Activated CD4-positive, alpha-beta memory T cell treated with anti-CD3 and anti-CD28 coated beads for 36 hours (primary cell): Measurements from ENCODE around the gene IFT81. TPM values are rescaled to one million over a fixed set of nuclear protein-coding genes. Genes with fewer than 3 reads are reported as not detected.

Experiments used
- CTCF ChIA-PET: fragments of 350-600 bp; sonication (Branson Sonifier 250); formaldehyde crosslinking; loops from one replicate; lab custom pipeline; 2021; ENCODE audit warnings: antibody characterized with exemption, inconsistent platforms; lab: Charles Lee
- POLR2A ChIA-PET: fragments of 350-600 bp; sonication (Branson Sonifier 250); formaldehyde crosslinking; loops from one replicate; lab custom pipeline; 2021; ENCODE audit warnings: antibody characterized with exemption; lab: Charles Lee
- DNase-seq: peaks from one replicate; pipeline ENCODE4 v3.0.0-alpha.2; 2020
- H3K27ac Mint-ChIP-seq: one replicate; pipeline ENCODE4 v1.8.0; 2021; ENCODE audit warnings: mixed read lengths
- H3K27me3 Mint-ChIP-seq: one replicate; pipeline ENCODE4 v1.8.0; 2021; ENCODE audit warnings: mixed read lengths
- H3K36me3 Mint-ChIP-seq: one replicate; pipeline ENCODE4 v1.8.0; 2021; ENCODE audit warnings: mixed read lengths
- H3K4me1 Mint-ChIP-seq: one replicate; pipeline ENCODE4 v1.8.0; 2021; ENCODE audit warnings: low read depth, mixed read lengths
- H3K4me3 Mint-ChIP-seq: one replicate; pipeline ENCODE4 v1.8.0; 2021; ENCODE audit warnings: mild to moderate bottlenecking, mixed read lengths
- H3K9me3 Mint-ChIP-seq: one replicate; pipeline ENCODE4 v1.8.0; 2021; ENCODE audit warnings: mixed read lengths
- intact Hi-C: fragments of 100-400 bp; cut with micrococcal nuclease; formaldehyde crosslinking; loops from one replicate; pipeline ENCODE4 v1.15.1; 2023
- total RNA-seq, 2 experiments: library from RNA; stranded (reverse); gene quantifications; one replicate each; pipeline ENCODE4 v1.2.3, GENCODE V29; 2021

The IFT81 gene
- total RNA-seq, 2 experiments from 2014 or later = 2.9 to 3.4 TPM

GRCh38 chr12:110126557-110126956 is 2.4 kb downstream of the IFT81 start:
- H3K27me3 Mint-ChIP-seq = no peaks in the 10 kb centered on the region
- H3K27ac Mint-ChIP-seq = no peak overlapping the region
- intact Hi-C loops = no loop called here
- POLR2A ChIA-PET = no interaction called here
- H3K4me1 Mint-ChIP-seq = peaks cover 7% of the 10 kb centered on the region
- no peaks in the 10 kb centered on the region for H3K36me3 Mint-ChIP-seq
- DNase-seq = no peak
- CTCF ChIA-PET = no interaction called here
- H3K4me3 Mint-ChIP-seq = no peak overlapping the region
- H3K9me3 Mint-ChIP-seq = no peaks in the 10 kb centered on the region

GRCh38 chr12:110134691-110135411 is 10.7 kb downstream of the IFT81 start:
- intact Hi-C loops = no loop called here
- H3K27ac Mint-ChIP-seq = no peak overlapping the region
- ChIA-PET CTCF (interaction anchor here (1.0 to 1.1 kb wide), 2 partner anchors 11 to 35 kb away, joined by 3 read pairs; partner anchors contain the start of gene IFT81), POLR2A (no interaction called here)
- H3K36me3 Mint-ChIP-seq = no peaks in the 10 kb centered on the region
- H3K27me3 Mint-ChIP-seq = no peaks in the 10 kb centered on the region
- no peak overlapping the region for H3K4me3 Mint-ChIP-seq
- no peaks in the 10 kb centered on the region for H3K9me3 Mint-ChIP-seq
- peaks cover 6% of the 10 kb centered on the region for H3K4me1 Mint-ChIP-seq
- DNase-seq = no peak

- Mint-ChIP-seq H3K27ac (no peak overlapping the region), H3K4me3 (no peak overlapping the region), H3K36me3 (no peaks in the 10 kb centered on the region), H3K9me3 (no peaks in the 10 kb centered on the region), H3K4me1 (peaks cover 6% of the 10 kb centered on the region), H3K27me3 (no peaks in the 10 kb centered on the region)
- no peak for DNase-seq
- POLR2A ChIA-PET = no interaction called here
- intact Hi-C loops = no loop called here
- CTCF ChIA-PET = interaction anchor here (1.1 kb wide), 1 partner anchor 12 kb away, joined by 3 read pairs; the partner anchor contains the start of gene IFT81
These were observed 11.6 kb downstream of the IFT81 start for GRCh38 chr12:110135806-110136205.

GRCh38 chr12:110137786-110138185 is 13.6 kb downstream of the IFT81 start:
- no peak overlapping the region for H3K4me3 Mint-ChIP-seq
- H3K27me3 Mint-ChIP-seq = no peaks in the 10 kb centered on the region
- ChIA-PET CTCF (interaction anchor here (0.6 to 1.1 kb wide), 2 partner anchors 202 to 333 kb away, joined by 3 to 5 read pairs; no protein-coding TSS in a partner anchor), POLR2A (interaction anchor here (0.6 kb wide), 1 partner anchor 240 kb away, joined by 4 read pairs; no protein-coding TSS in a partner anchor)
- H3K9me3 Mint-ChIP-seq = no peaks in the 10 kb centered on the region
- DNase-seq = no peak
- H3K36me3 Mint-ChIP-seq = no peaks in the 10 kb centered on the region
- H3K27ac Mint-ChIP-seq = no peak overlapping the region
- peaks cover 6% of the 10 kb centered on the region for H3K4me1 Mint-ChIP-seq
- intact Hi-C loops = no loop called here

- Mint-ChIP-seq H3K4me1 (no peaks in the 10 kb centered on the region), H3K27me3 (no peaks in the 10 kb centered on the region), H3K36me3 (no peaks in the 10 kb centered on the region), H3K27ac (no peak overlapping the region), H3K9me3 (no peaks in the 10 kb centered on the region), H3K4me3 (no peak overlapping the region)
- intact Hi-C loops = no loop called here
- POLR2A ChIA-PET = no interaction called here
- no peak for DNase-seq
- CTCF ChIA-PET = no interaction called here
These were observed 17.2 kb downstream of the IFT81 start for GRCh38 chr12:110141389-110141788.

- H3K27me3 Mint-ChIP-seq = no peaks in the 10 kb centered on the region
- H3K4me1 Mint-ChIP-seq = no peaks in the 10 kb centered on the region
- no peak for DNase-seq
- no peak overlapping the region for H3K27ac Mint-ChIP-seq
- H3K4me3 Mint-ChIP-seq = no peak overlapping the region
- intact Hi-C loops = no loop called here
- CTCF ChIA-PET = no interaction called here
- POLR2A ChIA-PET = no interaction called here
- H3K9me3 Mint-ChIP-seq = no peaks in the 10 kb centered on the region
- peaks cover 1% of the 10 kb centered on the region for H3K36me3 Mint-ChIP-seq
These were observed 22.8 kb downstream of the IFT81 start for GRCh38 chr12:110146986-110147385.

- Mint-ChIP-seq H3K27ac (no peak overlapping the region), H3K27me3 (no peaks in the 10 kb centered on the region), H3K4me3 (no peak overlapping the region), H3K9me3 (no peaks in the 10 kb centered on the region), H3K36me3 (peaks cover 1% of the 10 kb centered on the region), H3K4me1 (no peaks in the 10 kb centered on the region)
- intact Hi-C loops = no loop called here
- ChIA-PET POLR2A (no interaction called here), CTCF (no interaction called here)
- DNase-seq = no peak
These were observed 25.0 kb downstream of the IFT81 start for GRCh38 chr12:110149086-110149660.

GRCh38 chr12:110156766-110157165 is 32.6 kb downstream of the IFT81 start:
- Mint-ChIP-seq H3K4me1 (peaks cover 4% of the 10 kb centered on the region), H3K4me3 (no peak overlapping the region), H3K27me3 (no peaks in the 10 kb centered on the region), H3K27ac (no peak overlapping the region), H3K36me3 (peaks cover 20% of the 10 kb centered on the region), H3K9me3 (peaks cover 18% of the 10 kb centered on the region)
- DNase-seq = no peak
- intact Hi-C loops = no loop called here
- CTCF ChIA-PET = no interaction called here
- POLR2A ChIA-PET = no interaction called here

GRCh38 chr12:110157539-110157938 is 33.4 kb downstream of the IFT81 start:
- ChIA-PET CTCF (no interaction called here), POLR2A (no interaction called here)
- Mint-ChIP-seq H3K27ac (no peak overlapping the region), H3K27me3 (no peaks in the 10 kb centered on the region), H3K4me3 (no peak overlapping the region), H3K9me3 (peaks cover 18% of the 10 kb centered on the region), H3K36me3 (peaks cover 20% of the 10 kb centered on the region), H3K4me1 (peaks cover 4% of the 10 kb centered on the region)
- intact Hi-C loops = no loop called here
- DNase-seq = no peak

- POLR2A ChIA-PET = no interaction called here
These were observed 35.6 kb downstream of the IFT81 start for GRCh38 chr12:110159671-110160245.

GRCh38 chr12:110165540-110166159 is 41.5 kb downstream of the IFT81 start:
- ChIA-PET CTCF (no interaction called here), POLR2A (no interaction called here)
- Mint-ChIP-seq H3K36me3 (no peaks in the 10 kb centered on the region), H3K9me3 (no peaks in the 10 kb centered on the region), H3K4me3 (no peak overlapping the region), H3K27me3 (no peaks in the 10 kb centered on the region), H3K27ac (no peak overlapping the region), H3K4me1 (no peaks in the 10 kb centered on the region)
- no peak for DNase-seq
- intact Hi-C loops = no loop called here

More at GRCh38 chr12:110159671-110160245, 35.6 kb downstream of the IFT81 start:
- H3K4me3 Mint-ChIP-seq = no peak overlapping the region
- H3K4me1 Mint-ChIP-seq = peaks cover 4% of the 10 kb centered on the region
- CTCF ChIA-PET = no interaction called here
- peaks cover 20% of the 10 kb centered on the region for H3K36me3 Mint-ChIP-seq
- DNase-seq = no peak
- H3K27me3 Mint-ChIP-seq = no peaks in the 10 kb centered on the region
- intact Hi-C loops = no loop called here
- peaks cover 18% of the 10 kb centered on the region for H3K9me3 Mint-ChIP-seq
- H3K27ac Mint-ChIP-seq = no peak overlapping the region

- DNase-seq = no peak
- Mint-ChIP-seq H3K9me3 (no peaks in the 10 kb centered on the region), H3K36me3 (no peaks in the 10 kb centered on the region), H3K4me1 (no peaks in the 10 kb centered on the region), H3K4me3 (no peak overlapping the region), H3K27me3 (no peaks in the 10 kb centered on the region), H3K27ac (no peak overlapping the region)
- POLR2A ChIA-PET = no interaction called here
- intact Hi-C loops = no loop called here
- CTCF ChIA-PET = no interaction called here
These were observed 44.7 kb downstream of the IFT81 start for GRCh38 chr12:110168732-110169455.
